Measurements from ENCODE around the gene ATF6B.

DNA sequence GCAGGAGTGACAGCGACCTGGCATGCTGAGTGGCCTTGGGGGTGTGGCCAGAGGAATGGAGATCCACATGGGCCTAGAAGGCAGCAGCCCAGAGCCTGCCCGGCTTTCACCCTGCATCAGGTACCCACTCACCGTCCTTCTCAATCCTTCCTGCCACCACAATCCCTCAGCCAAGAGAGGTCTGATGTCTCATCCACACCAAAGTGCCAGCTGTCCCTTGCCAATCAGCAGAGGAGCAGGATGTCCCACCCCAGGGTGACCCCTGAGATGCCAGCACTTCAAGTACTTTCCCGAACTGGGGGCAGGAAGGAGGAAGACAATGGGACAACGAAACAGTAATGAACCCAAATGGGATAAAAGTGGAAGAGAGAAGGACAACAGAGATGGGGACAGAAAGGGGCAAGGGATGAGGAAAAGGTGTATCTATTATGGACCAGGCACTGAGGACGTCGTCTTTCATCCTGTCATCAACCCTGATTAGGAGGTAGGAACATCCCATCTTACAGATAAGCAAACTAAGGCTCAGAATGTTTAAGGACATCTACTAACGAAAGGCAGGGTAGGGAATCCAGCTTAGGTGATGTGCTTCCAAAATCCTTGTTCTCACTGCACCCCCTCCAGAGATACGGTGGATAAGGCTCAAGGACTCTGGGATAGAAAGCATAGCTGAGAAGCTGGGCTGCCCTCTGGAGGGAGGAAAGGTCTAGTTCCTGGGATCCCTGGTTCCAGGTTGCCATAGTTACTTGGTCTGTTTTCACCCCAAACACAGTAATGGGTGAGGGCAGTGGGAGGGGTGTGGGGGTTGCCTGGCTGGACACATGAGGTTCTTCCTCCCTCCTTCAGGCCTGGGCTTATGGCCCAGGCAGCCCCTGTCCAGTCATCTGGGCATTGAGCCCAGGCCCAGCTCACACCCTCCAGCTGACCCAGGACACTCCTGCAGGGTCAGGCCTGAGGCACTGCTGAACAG is 14.4 kb downstream of the ATF6B start:
- TF ChIP-seq, protein P1, sequence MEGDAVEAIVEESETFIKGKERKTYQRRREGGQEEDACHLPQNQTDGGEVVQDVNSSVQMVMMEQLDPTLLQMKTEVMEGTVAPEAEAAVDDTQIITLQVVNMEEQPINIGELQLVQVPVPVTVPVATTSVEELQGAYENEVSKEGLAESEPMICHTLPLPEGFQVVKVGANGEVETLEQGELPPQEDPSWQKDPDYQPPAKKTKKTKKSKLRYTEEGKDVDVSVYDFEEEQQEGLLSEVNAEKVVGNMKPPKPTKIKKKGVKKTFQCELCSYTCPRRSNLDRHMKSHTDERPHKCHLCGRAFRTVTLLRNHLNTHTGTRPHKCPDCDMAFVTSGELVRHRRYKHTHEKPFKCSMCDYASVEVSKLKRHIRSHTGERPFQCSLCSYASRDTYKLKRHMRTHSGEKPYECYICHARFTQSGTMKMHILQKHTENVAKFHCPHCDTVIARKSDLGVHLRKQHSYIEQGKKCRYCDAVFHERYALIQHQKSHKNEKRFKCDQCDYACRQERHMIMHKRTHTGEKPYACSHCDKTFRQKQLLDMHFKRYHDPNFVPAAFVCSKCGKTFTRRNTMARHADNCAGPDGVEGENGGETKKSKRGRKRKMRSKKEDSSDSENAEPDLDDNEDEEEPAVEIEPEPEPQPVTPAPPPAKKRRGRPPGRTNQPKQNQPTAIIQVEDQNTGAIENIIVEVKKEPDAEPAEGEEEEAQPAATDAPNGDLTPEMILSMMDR (IDR thresholded peaks at IDR 0.05): peak in 1 of 7 experiments; percentile 19
- TF ChIP-seq EP300 (IDR thresholded peaks at IDR 0.05) (no peak), POLR2A (IDR thresholded peaks at IDR 0.05) (no peak)

All from stomach (tissue), 4 donors.